Nephron progenitor cell (in vitro differentiated cells): ENCODE data around the gene PFDN4.
"Not testable (repeated sequence)": the region's sequence is repeated elsewhere in the genome, so short reads cannot be mapped to it uniquely, and the experiment has no call there.

ENCODE experiments used
- DNase-seq: peaks from one replicate; pipeline ENCODE4 v3.0.0; 2021
- H3K27ac Mint-ChIP-seq: 2 replicates; pipeline ENCODE4 v1.8.0; 2021; ENCODE audit warnings: mild to moderate bottlenecking, moderate library complexity, mixed read lengths
- H3K27me3 Mint-ChIP-seq: 2 replicates; pipeline ENCODE4 v1.8.0; 2021; ENCODE audit warnings: mild to moderate bottlenecking, low read depth, mixed read lengths; ENCODE audit not compliant: poor library complexity
- H3K36me3 Mint-ChIP-seq: 2 replicates; pipeline ENCODE4 v1.8.0; 2021; ENCODE audit warnings: low read depth, mixed read lengths
- H3K4me1 Mint-ChIP-seq: 2 replicates; pipeline ENCODE4 v1.8.0; 2021; ENCODE audit warnings: mixed read lengths
- H3K4me3 Mint-ChIP-seq: 2 replicates; pipeline ENCODE4 v1.8.0; 2021; ENCODE audit warnings: mild to moderate bottlenecking, moderate library complexity, mixed read lengths
- H3K9me3 Mint-ChIP-seq: 2 replicates; pipeline ENCODE4 v1.8.0; 2021; ENCODE audit warnings: mild to moderate bottlenecking, moderate library complexity, mixed read lengths
- CTCF ChIP-seq: fragments of 200-600 bp; sonication (generic); IDR thresholded peaks from 2 replicates; pipeline ENCODE4 v1.5.0; 2021; ENCODE audit warnings: antibody characterized with exemption

The PFDN4 gene

GRCh38 chr20:54255157-54255556 is 47.3 kb downstream of the PFDN4 start:
- DNase-seq = no peak
- Mint-ChIP-seq H3K27ac (no peak overlapping the region), H3K4me1 (no peaks in the 10 kb centered on the region), H3K27me3 (peaks cover 5% of the 10 kb centered on the region), H3K36me3 (no peaks in the 10 kb centered on the region), H3K9me3 (peaks cover 7% of the 10 kb centered on the region), H3K4me3 (no peak overlapping the region)
- TF ChIP-seq CTCF = no peak

GRCh38 chr20:54256202-54256601 is 48.3 kb downstream of the PFDN4 start:
- no peak overlapping the region for H3K4me3 Mint-ChIP-seq
- DNase-seq = no peak
- no peaks in the 10 kb centered on the region for H3K36me3 Mint-ChIP-seq
- H3K27ac Mint-ChIP-seq = no peak overlapping the region
- no peaks in the 10 kb centered on the region for H3K4me1 Mint-ChIP-seq
- peaks cover 1% of the 10 kb centered on the region for H3K9me3 Mint-ChIP-seq
- no peak for TF ChIP-seq CTCF
- H3K27me3 Mint-ChIP-seq = peaks cover 3% of the 10 kb centered on the region

- Mint-ChIP-seq H3K4me3 (no peak overlapping the region), H3K4me1 (no peaks in the 10 kb centered on the region), H3K9me3 (no peaks in the 10 kb centered on the region), H3K27me3 (peaks cover under 1% of the 10 kb centered on the region), H3K36me3 (no peaks in the 10 kb centered on the region), H3K27ac (no peak overlapping the region)
- TF ChIP-seq CTCF = no peak
- DNase-seq = no peak
These were observed 49.4 kb downstream of the PFDN4 start for GRCh38 chr20:54257071-54257816.

- DNase-seq = no peak
- no peak overlapping the region for H3K4me3 Mint-ChIP-seq
- H3K9me3 Mint-ChIP-seq = no peaks in the 10 kb centered on the region
- no peak overlapping the region for H3K27ac Mint-ChIP-seq
- no peaks in the 10 kb centered on the region for H3K4me1 Mint-ChIP-seq
- H3K27me3 Mint-ChIP-seq = peaks cover 5% of the 10 kb centered on the region
- TF ChIP-seq CTCF = no peak
- no peaks in the 10 kb centered on the region for H3K36me3 Mint-ChIP-seq
These were observed 52.2 kb downstream of the PFDN4 start for GRCh38 chr20:54260116-54260515.

- Mint-ChIP-seq H3K4me3 (no peak overlapping the region), H3K27ac (no peak overlapping the region), H3K4me1 (peaks cover 5% of the 10 kb centered on the region), H3K36me3 (no peaks in the 10 kb centered on the region), H3K9me3 (no peaks in the 10 kb centered on the region), H3K27me3 (peaks cover 5% of the 10 kb centered on the region)
- DNase-seq = no peak
- TF ChIP-seq CTCF = no peak
These were observed 54.8 kb downstream of the PFDN4 start for GRCh38 chr20:54262671-54263070.

- Mint-ChIP-seq H3K27me3 (peaks cover 5% of the 10 kb centered on the region), H3K27ac (no peak overlapping the region), H3K9me3 (no peaks in the 10 kb centered on the region), H3K4me1 (peaks cover 10% of the 10 kb centered on the region), H3K36me3 (no peaks in the 10 kb centered on the region), H3K4me3 (no peak overlapping the region)
- DNase-seq = no peak
- TF ChIP-seq CTCF = no peak
These were observed 55.3 kb downstream of the PFDN4 start for GRCh38 chr20:54263116-54263690.

- not testable (repeated sequence) for H3K9me3 Mint-ChIP-seq, H3K4me3 Mint-ChIP-seq, H3K36me3 Mint-ChIP-seq, H3K27me3 Mint-ChIP-seq, DNase-seq, H3K27ac Mint-ChIP-seq, H3K4me1 Mint-ChIP-seq
These were observed 57.9 kb downstream of the PFDN4 start for GRCh38 chr20:54265791-54266190.
